Measurements from ENCODE around the gene EIF3M.

The EIF3M gene

DNA sequence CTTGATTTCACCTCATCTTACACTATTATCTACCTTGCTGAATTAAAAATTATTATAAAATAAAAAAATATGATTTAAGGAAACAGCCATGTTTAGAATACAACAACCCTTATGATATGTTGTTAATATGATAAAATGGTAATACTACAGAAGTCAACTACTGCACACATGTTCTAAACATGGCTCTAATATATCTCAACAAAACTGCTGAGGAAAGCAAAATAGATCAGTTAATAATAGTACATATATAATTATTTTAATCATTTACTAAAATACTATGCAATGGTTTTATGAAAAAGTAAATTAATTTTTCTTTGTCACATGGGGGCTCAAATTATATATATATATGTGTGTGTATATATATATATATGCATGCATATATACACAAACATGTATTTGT, 57.7 kb downstream of the EIF3M start:
- Histone ChIP-seq H3K27me3 (ENCODE audit: insufficient read depth, low read length) (no peaks in the 10 kb centered on the region), H3K27ac (ENCODE audit: low read depth, low read length) (no peak overlapping the region), H3K4me1 (ENCODE audit: insufficient read depth, low read length) (no peaks in the 10 kb centered on the region), H3K4me3 (ENCODE audit: low read length) (no peak overlapping the region), H3K36me3 (ENCODE audit: insufficient read depth, low read length) (no peaks in the 10 kb centered on the region), H3K9ac (ENCODE audit: low read depth, low read length) (no peak overlapping the region), H3K9me3 (ENCODE audit: insufficient read depth, low read depth, low read length) (no peaks in the 10 kb centered on the region)

DNA sequence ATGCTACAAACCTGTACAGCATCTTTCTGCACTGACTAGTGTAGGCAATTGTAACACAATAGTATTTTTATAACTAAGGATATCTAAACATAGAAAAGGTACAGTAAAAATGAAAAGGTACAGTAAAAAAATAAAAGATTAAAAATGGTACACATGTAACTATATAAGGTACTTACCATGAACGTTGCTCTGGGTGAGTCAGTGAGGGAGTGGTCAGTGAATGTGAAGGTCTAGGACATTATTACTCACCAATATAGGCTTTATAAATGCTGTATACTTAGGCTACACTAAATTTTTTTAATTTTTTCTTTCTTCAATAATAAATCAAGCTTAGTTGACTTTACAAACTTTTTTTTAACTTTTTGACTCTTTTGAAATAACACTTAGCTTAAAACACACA, 59.9 kb downstream of the EIF3M start:
- H3K27me3 ChIP-seq (ENCODE audit: insufficient read depth, low read length), result no peaks in the 10 kb centered on the region
- H3K4me1 ChIP-seq (ENCODE audit: insufficient read depth, low read length), result no peaks in the 10 kb centered on the region
- no peaks in the 10 kb centered on the region for H3K9me3 ChIP-seq (ENCODE audit: insufficient read depth, low read depth, low read length)
- no peaks in the 10 kb centered on the region for H3K36me3 ChIP-seq (ENCODE audit: insufficient read depth, low read length)
- no peak overlapping the region for H3K4me3 ChIP-seq (ENCODE audit: low read length)
- no peak overlapping the region for H3K9ac ChIP-seq (ENCODE audit: low read depth, low read length)
- no CpG with 5 or more reads among the region's 1 CpG for WGBS
- no peak overlapping the region for H3K27ac ChIP-seq (ENCODE audit: low read depth, low read length)

Measured in HUES64 (cell line).